Uterus (tissue), 2 donors: ENCODE results near the gene AMY2A.
"Not testable (repeated sequence)": the region's sequence is repeated elsewhere in the genome, so short reads cannot be mapped to it uniquely, and the experiment has no call there.

ENCODE experiments used
- CTCF ChIP-seq, 4 experiments: fragments of 200-600 bp in 2 of 4; fragments of 450-650 bp in 2 of 4; sonication (generic) in 2 of 4; IDR thresholded peaks; one replicate each; pipeline ENCODE4 v1.5.1; 2016 to 2019; ENCODE audit warnings: antibody characterized with exemption in 4 of 4, mild to moderate bottlenecking in 2 of 4, moderate library complexity in 1 of 4
- POLR2A ChIP-seq, 2 donors: fragments of 450-650 bp; IDR thresholded peaks; one replicate each; pipeline ENCODE4 v1.6.1; 2016; ENCODE audit warnings: antibody characterized with exemption in 2 of 2, mild to moderate bottlenecking in 1 of 2, moderate library complexity in 1 of 2

DNA sequence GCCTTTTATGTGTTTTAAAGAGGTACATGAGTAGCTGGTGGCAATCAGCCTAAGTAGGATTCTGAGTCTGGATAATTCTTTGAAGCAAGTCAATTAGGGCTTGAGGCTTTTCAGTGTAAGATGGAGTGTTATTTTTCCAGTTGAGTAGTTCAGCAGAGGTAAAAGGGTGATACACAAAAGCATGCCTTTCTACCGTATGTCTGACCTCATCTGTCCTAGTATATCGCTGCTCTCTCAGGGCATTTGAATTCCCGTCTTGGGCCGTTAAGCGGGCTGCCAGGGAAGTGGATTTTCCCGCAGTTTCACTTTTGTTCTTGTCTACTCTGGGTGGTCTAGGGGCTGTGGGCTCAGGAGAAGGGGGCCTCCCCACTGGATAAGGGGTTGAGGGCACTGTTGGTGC lies 36.9 kb downstream of the AMY2A start:
- TF ChIP-seq CTCF, POLR2A (IDR thresholded peaks at IDR 0.05): not testable (repeated sequence)
